HG03558 (cell line): Measurements from ENCODE around the gene MTA2.
"Not testable (repeated sequence)": the region's sequence is repeated elsewhere in the genome, so short reads cannot be mapped to it uniquely, and the experiment has no call there.

ENCODE experiments used
- ATAC-seq: cut with Tn5 transposase; IDR thresholded peaks from one replicate; pipeline ENCODE4 v1.9.1; 2021; ENCODE audit warnings: moderate number of reproducible peaks; ENCODE audit not compliant: unreplicated experiment; ENCODE audit errors: extremely low read depth

MTA2 gene

DNA sequence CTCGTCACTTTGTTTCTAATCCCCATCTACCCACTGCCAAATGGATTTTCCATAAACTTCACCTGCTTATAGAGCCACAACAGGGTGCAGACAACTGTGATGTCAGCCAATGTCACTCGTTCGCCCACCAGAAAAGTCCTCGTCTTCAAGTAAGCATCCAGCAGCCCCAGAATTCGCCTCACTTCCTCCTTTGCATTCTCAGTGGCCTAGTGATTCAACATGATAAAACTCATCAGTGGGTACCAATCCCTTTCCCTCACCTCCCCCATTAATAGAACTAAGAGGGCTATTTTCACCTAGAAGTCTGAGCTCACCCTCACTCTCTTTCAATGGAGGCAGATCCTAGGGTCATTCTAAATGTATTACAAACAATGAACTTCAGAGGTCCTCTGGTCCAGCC, 30.8 kb downstream of the MTA2 start:
- ATAC-seq, result not testable (repeated sequence)

DNA sequence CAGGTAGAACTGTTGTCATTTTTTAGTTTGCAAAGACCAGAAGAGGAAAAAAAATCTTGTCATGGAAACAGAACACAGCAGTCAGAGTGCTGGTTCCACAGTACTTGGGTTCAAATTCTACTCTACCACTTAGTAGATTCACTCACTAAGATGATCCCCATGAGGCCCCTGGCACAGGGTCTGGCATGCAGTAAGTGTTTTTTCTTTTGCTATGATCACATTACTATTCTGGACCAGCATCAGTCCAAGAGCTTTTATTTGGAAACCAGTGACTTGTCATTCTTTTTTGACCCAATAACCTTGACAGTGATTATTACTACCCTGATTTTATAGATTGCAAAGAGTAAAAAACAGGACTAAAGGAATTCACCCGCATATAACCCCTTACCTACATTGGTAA, 32.1 kb downstream of the MTA2 start:
- no peak for ATAC-seq

DNA sequence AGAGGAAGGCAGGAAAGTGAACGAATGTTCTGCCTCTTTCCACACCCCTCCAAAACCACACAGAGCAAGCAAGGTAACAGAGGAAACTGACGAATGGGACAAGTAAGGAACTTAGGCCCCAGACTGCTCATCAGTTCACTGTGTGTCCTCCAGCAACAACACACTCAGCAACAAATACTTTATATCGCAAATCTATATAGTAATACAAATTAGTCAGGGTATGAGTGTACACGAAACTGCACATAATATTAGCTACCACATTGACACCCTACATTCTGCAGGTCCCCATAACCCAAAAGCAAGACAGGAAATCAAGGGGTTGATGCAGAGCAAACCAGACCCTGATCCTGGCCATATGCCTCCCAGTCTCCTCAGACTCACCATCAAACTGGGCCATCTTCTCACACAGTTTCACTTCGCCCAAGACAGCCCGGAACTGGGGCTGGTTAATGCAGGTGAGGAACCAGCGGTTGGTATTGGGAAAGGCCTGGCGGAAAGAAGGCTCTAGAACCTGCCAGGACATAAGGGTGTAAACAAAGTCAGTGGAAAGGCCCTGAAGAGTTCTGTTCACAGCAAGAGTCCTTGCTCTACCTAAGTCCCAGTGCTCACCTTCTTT, 34.5 kb downstream of the MTA2 start:
- no peak for ATAC-seq

DNA sequence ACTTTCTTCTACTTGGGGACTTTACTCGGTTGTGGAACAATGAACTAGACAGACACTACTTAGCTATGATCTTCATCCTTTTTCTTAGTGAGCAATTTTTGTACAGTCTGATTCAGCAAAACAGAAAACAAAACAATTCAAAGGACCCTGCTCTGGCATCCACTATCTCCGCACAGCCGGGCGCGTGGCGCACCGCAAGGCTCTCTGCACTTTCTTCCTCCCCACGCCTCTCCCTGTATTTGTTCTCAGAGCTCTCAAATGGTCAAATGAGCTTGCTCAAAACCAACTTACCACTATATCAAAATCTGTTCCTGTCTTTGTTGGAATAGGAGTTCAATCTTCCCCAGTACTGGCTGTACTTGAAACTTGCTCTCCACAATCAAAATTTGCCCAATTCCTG, 35.4 kb downstream of the MTA2 start:
- ATAC-seq, result no peak

DNA sequence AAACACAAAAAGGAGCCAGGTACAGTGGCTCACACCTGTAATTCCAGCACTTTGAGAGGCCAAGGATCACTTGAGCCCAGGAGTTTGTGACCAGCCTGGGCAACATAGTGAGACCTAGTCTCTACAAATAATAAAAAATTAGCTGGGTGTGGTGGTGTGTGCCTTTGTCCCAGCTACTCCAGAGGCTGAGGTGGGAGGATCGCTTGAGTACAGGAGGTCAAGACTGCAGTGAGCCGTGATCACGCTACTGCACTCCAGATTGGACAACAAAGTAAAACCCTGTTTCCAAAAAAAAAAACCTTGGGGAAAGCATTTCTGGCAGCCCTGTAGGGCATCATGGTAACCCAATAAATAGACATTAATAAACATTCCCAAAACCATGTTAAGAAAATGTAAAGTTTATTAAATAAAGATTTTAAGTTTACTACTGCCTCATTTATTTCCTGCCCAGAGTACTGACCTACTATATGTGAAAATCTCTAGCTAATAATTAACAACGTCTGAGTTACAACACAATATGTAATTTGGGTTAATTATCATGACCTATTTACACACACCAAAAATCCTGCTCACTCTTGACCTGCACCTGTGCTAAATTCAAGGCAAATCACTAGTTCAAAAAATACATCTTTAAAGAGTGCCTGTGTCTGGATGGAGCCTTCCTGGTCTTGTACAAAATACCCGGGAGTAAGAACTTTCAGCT, 36.4 kb downstream of the MTA2 start:
- ATAC-seq, result no peak

DNA sequence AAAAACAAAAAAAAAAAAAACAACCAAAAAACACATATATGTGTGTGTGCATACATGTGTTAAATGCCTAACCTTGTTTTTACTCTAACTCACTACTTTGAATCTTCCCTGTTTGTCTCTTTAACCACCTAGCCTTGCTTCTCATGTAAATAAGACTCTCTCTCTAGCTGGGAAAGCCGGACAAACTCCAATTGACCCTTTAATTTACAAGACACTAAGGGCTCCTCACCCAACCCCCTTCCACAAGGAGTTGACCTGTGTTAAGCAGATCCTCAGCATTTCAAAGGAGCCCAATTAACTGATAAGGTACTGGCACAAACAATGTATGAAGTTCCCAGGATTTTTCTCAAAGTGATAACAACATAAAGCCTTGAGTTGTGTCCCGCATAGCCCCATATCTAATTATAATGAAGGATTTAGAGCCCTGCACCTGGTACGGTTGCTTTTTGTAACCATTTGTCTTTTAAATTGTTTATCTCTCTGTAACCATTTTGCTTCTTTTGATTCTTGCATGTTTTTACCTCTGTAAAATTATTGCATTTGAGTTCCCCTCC, 39.9 kb downstream of the MTA2 start:
- ATAC-seq, result not testable (repeated sequence)

DNA sequence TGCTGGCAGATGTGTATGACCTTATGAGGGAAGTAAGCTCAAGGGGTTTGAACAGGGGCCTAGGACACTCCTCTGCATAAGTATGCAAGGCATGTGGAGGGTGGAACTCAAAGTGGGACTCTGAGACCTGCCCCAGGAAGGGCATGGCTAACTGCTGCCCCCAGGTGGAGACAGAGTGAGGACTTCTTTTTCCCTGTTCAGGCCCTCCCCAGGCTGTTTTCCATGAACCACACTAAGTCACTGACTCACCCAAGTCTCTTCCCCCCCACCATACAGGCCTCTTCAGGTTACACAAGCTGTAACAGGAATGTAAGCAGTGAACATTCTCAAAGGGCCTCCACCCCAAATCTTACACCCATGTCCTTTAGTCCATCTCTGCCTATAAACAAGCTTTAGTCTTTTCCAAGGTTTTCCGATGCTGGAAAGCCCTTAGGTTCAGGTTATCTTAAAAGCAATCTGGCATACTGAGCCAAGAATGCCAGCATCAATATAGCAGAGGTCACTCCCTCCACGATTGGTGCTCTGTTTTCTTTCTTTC, 41.0 kb downstream of the MTA2 start:
- ATAC-seq, result no peak

DNA sequence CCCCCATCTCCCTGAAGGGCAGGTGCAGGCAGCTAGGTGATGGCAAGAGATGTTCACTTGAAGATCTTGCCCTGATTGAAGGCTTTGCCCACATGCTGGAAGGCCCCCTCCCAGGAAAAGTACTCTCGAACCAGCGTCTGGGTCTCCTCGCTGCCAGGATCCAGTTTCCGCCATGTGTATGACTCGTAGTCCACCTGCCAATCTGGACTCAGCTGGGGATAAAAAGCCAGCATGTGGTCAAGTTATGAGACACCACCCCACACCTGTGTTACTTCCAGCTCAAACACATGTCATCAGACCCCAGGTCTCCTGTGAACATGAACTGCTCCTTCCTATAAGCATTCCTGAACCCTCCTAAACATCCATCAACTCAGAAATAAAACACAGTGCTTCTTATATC, 42.0 kb downstream of the MTA2 start:
- ATAC-seq, result not testable (repeated sequence)

DNA sequence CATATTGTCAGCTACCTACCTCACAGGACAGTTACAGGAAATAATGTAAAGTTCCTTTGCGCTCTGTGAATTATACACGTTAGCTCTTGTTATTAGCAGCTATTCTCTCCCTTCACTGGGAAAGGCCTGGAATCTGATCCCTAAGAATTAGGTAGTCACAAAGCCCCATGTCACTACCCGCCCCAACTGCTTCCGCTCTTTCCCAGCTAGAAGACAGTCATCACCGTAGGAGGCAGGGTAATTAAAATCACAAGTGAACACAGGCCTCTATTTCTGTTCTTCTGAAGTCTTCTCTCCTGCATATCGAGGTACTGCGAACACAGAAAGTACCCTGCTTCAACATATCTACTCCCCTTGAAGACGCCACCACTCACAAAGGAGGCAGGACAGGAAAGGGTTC, 42.5 kb downstream of the MTA2 start:
- ATAC-seq, result no peak

DNA sequence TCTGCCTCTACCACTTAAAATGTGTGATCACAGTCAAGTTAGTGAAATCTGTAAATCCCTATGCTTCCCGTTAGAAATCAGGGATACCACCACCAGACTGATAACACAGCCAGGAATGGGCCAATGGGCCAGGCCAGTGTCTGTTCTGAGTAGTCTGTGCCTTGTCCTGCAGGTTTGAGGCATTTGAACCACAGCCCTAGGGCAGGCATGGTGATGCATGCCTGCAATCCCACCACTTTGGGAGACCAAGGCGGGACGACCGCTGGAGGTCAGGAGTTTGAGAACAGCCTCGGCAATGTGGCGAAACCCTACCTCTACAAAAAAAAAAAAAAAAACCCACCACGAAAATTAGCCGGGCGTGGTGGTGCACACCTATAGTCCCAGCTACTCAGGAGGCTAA, 43.0 kb downstream of the MTA2 start:
- ATAC-seq, result no peak

DNA sequence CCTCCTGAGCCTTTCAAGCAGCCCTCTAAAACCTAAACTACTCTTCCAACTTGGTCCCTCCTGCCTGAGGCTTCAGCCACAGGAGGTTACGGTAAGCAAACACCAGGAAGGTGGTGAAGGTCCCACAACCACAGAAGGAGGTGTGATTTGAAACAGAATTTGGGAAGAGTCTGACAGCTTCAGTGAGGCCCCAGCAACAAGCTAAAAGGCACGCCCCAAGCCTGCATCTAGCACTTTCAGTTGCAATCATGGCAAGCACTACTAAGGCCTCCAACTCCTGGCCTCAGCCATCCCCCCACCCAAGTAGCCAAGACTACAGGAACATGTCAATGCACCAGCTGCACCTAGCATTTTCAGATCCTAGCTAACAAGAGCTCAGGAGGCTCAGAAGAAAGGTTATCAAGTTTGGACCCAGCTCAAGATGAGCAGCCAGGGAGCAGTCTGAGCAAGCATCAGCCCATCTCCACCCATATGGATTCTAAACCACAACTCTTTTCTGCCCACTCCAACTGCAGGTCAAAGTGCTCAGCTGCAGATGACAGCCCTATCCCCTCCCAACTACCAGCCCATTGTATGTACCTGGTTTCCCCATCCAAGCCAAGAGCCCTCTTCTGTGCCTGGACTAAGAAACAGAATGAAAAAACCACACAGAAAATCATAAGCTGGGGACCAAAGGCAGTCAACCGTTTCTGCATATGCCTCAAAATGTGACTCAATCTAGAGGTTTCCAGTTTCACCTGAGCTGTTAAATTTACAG, 44.6 kb downstream of the MTA2 start:
- no peak for ATAC-seq

DNA sequence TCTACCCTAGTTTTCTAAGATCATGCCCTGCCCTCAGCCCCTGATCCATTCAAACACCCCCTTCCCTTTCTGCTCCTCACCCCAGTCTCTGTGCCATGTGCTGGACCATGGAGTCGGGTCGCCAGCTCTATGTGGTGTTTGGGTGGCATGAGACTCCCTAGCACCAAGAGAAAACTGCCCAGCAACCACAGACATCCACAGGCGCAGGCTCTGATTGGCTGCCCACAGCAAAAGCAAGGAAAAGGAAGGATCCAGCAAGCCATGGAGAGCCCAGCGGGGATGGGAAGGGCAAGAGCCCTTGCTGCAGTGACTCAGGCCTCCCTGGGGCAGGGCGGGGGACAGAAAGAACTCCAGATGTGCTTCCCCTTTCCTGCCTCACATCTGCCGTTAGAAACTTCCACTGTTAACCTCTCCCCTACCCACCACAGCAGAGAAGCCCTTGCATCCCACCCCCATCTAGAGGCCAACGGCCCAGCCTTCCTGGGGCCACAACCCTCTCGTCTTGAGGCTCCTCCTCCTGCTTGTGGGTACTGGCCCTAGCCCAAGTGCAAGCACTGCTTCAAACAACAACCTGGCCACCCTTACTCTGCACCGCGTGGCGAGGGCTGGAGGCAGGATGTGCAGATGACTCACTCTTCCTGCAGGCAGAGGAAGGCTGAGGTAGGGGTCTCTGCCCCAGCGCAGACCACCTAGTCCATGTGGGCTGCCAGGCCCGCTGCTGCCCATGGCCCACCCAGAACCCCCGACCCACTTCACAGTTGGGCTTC, 45.4 kb downstream of the MTA2 start:
- no peak for ATAC-seq

DNA sequence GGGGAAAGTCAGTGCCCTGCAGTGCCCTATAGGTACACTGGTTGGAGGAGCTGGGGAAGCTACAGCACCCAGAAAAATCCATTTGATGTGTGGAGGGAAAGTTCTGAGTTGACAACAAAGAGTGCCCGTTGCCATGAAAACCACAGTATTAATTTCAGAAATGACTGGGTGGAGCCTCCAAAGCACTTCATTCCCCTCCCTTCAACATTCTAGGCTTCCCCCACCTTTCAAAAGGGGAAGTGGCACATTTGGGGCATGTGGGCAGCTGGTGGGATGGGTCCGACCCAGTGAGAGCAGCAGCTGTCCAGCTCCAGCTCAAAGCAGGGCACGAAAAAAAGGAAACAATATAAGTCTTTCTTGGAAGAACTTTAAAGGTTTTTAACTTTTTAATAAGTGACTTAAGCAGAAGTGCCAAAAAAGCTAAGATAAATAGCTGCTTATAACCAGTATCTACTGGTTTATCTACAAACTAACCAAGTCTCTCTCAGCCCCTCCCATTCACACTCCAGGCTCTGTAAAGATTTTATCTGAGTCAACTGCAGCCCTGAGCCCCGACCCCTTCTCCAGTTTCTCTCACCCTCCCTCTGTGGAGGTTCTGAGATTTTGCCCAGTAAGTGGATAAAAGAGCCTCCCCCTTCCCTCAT, 46.1 kb downstream of the MTA2 start:
- ATAC-seq, result no peak

DNA sequence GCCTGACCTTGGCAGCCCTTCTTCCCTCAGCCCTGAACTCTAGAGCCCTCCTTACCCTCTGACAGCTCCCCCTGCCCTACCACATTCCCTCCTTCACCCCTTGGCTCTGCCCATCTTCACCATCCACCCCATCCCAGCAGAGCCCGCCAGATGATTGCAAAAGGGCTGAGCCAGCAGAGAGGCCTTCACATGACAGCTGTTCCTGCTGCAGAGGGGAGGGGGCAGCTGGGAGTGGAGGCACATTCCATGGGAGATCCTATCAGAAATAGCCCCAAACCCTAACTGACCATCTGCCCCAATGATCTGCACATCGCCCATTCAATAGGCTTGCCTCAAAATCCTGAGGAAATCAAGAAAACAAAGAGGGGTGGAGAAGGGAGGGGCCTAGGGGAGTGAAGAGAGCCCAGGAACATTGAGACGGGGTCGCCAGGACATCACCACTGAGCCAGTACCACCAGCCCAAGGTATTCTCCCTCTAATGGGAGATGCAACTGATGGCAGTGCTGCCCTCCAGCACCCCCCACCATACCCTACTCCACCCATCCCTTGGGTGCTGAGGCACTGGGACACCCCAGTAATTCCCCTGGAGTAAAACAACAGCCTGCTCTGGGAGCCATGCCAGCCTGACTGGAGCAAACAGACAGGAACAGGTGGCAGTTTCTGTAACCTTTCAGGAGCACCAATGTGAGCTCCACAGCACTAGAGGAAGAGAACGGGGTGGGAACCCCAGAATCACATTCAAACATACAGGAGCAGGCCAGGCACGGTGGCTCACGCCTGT, 47.1 kb downstream of the MTA2 start:
- ATAC-seq, result no peak

DNA sequence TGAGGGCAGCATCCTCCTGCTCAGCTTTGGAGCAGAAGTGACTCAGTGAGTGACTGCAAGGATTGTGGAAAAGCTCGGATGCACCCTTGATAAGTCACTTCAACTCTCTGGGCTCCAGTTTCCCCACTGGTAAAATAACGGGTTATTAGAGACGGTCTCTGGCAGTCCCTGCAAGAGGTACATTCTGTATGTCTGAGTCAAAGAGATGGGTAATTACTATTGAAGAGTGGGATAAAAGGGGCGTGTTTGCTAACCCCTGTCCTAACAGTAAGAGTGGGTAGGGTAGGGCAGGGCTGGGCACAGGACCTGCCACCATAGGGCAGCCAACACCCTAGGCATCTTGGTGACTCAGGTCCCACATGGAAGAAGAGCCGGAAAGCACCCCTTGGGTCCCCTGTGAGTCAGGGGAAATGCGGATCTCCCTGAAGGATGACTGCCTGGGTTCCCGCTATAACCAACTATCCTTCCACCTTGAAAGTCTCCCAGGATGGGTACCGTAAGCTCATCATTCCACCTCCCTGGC, 47.8 kb downstream of the MTA2 start:
- no peak for ATAC-seq

DNA sequence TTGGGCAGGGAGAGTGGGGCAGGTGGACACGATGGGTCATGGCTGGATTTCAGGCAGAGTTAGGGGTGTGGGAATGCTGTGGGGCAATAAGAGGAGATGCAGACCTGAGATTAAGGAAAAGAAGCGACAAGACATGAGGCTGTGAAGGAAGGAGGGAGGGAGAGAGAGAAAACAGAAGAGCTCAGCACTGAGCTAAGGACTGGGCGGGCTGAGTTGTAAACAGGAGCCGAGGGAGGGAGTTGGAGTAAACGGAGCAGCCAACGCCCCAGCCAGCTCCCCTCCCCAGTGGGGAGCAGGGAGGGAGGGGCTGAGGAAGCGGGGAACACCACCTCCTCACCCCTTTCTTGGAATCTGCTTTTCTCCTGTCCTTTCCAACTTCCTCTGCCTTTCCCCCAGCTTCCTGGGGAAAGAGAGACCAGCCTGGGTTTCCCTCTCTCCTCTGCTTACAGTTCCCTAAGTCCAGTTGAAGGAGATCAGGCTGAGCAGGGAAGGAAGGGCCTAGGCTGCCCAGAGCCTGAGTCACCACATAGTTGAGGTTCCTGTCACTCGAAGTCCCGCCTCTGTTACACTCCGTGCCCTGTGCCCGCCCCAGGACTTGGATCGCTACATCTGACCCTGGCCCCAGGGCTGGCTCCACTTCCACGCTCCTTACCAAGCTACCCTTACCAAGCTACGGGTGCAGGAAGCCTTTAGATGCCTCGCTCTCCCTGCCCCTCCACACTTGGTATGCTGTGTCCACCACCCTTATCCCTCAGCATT, 48.4 kb downstream of the MTA2 start:
- no peak for ATAC-seq

DNA sequence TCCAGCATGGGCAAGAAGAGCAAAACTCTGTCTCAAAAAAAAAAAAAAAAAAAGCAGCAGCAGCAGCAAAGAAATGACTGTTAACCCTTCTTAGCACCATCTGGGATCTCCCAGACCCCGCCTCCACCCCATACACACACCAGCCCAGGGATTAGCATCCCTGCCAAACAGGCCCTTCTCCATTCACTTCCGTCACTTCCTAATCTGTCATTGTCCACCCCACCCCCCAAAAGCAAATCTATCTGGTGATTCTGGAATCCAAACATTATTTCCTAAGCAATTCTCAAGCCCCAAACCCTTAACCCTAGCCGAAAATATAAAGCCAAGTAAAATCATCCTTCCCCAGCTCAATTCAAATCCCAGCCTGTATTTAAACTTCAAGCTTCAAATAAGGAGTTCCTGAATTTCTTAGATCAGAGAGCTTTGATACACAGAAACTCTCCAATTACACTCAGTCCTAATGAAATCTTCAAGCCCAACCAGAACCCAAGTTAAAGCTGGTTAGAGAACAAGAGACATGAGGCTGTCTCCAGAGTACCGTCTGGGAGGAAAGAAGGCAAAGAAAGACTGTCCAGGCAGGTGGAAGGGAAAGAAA, 49.1 kb downstream of the MTA2 start:
- no peak for ATAC-seq

DNA sequence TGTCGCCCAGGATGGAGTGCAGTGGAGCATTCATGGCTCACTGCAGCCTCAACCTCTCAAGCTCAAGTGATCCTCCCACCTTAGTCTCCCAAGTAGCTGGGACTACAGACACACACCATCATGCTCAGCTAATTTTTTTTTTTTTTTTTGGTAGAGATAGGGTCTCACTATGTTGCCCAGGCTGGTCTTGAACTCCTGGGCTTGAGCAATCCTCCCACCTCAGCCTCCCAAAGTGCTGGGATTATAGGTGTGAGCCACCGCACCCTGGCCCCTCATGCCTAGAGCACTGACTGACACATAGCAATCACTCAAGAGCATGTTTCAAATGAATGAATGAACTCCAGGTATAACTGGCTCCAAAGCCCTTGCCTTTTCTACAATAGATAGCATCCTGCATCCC, 51.2 kb downstream of the MTA2 start:
- not testable (repeated sequence) for ATAC-seq
